GM10266 (cell line): ENCODE measurements around the gene MAP3K20.

Experiments
- DNase-seq: peaks from one replicate; pipeline ENCODE4 v3.0.0; 2012; ENCODE audit errors: extremely low spot score
- CTCF ChIP-seq: IDR thresholded peaks from 2 replicates; pipeline ENCODE4 v1.5.1; 2012; ENCODE audit warnings: mild to moderate bottlenecking, low read depth; ENCODE audit not compliant: control insufficient read depth, insufficient read depth; ENCODE audit errors: missing control alignments

The MAP3K20 gene

DNA sequence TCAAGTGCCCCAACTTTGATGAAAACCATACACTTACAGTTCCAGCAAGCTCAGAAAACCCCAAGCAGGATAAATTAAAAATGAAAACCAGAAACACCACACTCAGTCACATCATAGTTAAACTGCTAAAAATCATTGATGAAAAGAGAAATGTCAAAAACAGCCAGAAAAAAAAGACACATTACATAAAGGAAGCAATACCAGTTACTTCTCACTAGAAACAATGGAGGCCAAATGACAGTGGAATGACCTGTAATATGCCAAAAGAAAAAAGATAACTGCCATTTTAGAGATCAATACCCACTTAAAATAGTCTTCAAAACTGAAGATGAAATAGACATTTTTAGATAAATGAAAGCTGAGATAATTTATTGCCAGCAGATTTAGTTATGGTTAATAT is 66.0 kb downstream of the MAP3K20 start:
- TF ChIP-seq CTCF: no peak

GRCh38 chr2:173145454-173145853 is 69.8 kb downstream of the MAP3K20 start:
- DNase-seq: no peak
- TF ChIP-seq CTCF: no peak

More for the DNA sequence above, 66.0 kb downstream of the MAP3K20 start:
- DNase-seq: no peak

GRCh38 chr2:173146590-173146989 is 70.9 kb downstream of the MAP3K20 start:
- DNase-seq: no peak

DNA sequence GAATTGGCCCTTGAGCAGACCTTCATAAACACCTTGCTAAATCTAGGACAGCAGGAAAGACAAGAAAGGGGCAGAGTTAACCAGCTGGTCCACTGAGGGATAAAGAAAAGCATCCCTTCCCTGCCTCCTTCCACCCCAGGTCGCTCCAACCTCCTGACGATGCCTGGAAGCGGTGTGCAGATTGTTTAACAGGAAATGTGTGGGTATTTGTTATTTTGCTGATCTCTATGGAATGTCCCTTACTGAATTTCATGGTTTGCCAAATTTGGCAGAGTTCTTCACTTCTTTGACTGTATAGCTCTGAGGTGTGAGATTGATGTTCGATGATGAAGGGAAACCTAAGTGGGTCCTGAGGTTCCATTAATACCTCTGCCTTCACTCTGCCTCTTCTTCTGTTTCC is 72.9 kb downstream of the MAP3K20 start:
- no peak for DNase-seq
- TF ChIP-seq CTCF: no peak

More at GRCh38 chr2:173146590-173146989, 70.9 kb downstream of the MAP3K20 start:
- TF ChIP-seq CTCF: no peak

GRCh38 chr2:173149491-173149890 is 73.8 kb downstream of the MAP3K20 start:
- peak; percentile 42 for DNase-seq
- TF ChIP-seq CTCF: no peak

- DNase-seq: no peak
- TF ChIP-seq CTCF: no peak
Measured at GRCh38 chr2:173150087-173150486, 74.4 kb downstream of the MAP3K20 start.

DNA sequence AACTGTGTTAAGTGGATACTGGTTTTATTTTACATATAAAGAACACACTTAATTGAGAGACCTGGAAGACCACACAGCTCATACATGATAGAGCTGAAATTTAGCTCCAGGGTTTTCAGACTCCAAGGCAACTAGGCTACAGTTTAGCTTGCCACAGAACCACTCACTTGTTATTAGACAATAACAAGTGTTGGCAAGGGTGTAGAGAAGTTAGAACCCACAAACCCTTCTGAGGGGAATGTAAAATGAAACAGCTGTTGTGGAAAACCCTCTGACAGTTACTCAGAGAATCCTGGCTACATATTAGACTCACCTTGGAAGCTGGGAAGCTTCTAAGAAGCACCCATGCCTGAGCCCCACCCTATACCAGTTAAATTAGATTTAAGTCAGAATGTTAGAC is 75.3 kb downstream of the MAP3K20 start:
- no peak for TF ChIP-seq CTCF

More for the DNA sequence above, 75.3 kb downstream of the MAP3K20 start:
- no peak for DNase-seq
